ENCODE data around the gene CDKL1.
A peak's percentile ranks its signal among the peaks of the same experiment; 100 is the strongest.

Gene CDKL1

DNA sequence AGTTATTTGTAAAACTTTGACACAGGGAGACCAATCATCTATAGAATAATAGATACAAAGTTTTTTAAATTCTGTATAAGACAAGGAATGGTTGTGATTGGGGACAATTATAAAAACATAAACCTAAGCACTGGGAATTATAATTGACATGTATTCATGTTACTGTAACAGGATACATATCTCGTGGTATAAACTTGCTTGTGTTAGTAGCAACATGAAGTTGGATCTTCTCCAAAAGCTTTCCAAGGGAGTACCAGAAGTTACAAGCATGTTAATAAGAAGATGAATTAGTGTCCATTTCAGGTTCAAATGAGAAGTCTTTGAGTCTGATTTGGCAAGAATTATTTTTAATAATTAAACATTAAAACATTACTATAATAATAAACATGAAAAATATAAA is 42.2 kb downstream of the CDKL1 start:
- no peak for DNase-seq

DNA sequence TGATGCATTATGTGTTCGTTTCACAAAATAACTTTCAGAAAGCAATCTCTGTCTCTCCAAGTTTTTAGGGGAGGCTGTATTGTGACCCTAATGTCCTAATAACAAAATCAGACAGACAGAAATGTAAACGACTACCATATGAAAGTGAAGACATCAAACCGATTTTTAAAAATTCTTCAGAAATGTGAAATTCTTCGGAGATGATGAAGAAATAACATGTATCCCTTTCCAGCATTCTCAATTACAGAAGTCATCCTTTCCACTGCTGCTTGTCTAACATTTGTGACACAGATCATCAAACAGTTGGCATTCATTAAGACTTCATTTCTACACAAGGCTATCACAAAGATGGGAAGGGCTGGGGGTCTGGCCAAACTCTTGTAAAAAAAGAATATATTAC is 43.6 kb downstream of the CDKL1 start:
- DNase-seq: no peak

DNA sequence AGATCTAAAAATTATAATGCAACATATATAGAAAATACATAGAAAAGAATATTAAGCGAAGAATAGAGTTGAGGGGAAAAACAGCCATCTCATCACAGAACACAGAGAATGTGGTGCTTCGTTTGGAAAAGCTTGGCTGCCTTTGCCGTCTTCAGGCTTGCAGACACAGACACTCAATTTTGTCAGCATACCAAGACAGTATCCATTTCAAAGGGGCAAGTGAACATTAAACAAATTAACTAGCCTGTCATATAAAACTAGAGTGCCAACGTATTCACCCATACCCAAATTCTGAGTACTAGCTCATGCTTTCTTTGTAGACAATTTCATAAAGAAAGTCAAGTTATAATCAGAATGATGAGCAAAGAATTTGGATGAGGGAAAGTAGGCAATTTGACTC is 44.1 kb downstream of the CDKL1 start:
- no peak for DNase-seq

DNA sequence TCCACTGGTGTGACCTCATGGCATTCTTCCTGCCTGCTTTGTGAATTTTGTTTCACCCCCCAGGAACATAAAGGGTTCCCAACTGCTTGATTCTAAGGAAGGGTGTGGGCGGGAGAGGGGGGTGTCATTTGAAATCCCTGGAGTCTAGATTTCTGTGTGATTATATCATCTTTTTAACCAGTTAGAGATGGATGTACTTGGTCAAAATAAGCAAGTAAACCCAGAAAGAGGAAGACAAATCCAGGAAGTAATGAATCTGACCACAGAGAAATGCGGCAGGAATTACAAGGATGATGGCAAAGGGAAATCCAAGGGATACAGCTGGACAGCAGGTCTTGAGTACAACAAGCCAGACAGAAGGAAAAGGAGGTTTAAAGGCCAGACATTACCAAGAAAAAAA is 45.7 kb downstream of the CDKL1 start:
- DNase-seq: no peak

DNA sequence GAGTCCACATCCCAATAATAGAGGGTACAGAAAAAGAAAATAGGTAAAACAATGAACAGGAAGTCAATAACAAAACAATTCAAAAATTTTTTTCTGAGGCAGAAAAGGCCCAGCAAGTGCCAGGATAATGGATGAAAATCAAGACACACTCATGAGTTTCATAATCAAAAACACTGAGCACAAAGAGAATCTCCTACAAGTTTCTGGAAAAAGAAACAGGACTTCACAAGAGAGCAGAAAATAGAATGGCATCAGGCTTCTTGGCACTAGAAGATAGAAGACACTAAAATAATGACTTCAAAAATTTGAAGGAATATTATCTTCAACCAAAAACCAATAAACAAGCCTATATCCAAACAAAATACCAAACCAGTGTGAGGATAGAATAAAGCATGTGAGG is 47.7 kb downstream of the CDKL1 start:
- DNase-seq: no peak

DNA sequence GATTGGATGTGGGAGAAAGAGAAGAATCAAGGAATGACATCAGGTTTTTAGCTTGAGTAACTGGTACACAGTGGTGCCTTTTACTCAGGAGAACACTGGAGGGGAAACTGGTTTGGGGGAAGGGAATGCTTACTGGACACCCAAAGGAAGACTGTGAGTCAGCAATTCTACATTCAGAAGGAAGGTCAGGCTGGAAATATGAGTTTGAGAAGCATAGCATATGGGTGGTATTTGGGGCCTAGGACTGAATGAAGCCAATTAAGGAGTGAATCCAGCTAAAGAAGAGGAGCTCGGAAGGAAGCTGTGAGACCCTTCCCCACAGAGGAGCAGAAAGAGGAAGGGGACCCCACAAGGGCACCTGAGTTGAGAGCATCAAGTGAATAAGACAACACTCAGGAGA is 49.2 kb downstream of the CDKL1 start:
- DNase-seq: no peak

DNA sequence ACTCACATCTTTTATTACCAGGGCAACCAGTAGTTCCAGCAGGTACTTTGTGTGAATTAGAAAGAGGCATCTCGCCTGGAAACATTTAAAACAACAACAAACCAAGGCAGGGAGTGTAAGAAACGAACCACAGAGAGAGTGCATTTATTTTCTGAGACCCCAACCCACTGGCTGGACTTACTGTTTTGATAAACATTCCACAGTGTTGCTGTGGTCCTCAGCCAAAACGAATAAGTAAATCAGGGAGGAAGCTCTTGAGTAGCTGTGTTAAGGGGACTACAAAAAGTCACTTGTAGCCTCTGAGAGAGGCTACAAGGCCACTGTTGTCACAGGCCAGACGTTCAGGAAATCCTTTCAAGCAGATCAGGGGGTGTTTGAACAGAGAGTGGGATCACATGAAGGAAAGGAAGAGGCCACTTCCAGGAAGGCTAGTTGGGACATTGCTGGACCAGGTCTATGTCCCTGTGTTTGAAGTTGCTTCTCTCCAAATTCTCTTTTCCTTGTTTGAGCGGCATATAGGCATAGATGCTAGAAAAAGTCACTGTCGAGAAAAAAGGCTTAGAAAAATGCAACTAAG is 50.7 kb downstream of the CDKL1 start:
- no peak for DNase-seq

DNA sequence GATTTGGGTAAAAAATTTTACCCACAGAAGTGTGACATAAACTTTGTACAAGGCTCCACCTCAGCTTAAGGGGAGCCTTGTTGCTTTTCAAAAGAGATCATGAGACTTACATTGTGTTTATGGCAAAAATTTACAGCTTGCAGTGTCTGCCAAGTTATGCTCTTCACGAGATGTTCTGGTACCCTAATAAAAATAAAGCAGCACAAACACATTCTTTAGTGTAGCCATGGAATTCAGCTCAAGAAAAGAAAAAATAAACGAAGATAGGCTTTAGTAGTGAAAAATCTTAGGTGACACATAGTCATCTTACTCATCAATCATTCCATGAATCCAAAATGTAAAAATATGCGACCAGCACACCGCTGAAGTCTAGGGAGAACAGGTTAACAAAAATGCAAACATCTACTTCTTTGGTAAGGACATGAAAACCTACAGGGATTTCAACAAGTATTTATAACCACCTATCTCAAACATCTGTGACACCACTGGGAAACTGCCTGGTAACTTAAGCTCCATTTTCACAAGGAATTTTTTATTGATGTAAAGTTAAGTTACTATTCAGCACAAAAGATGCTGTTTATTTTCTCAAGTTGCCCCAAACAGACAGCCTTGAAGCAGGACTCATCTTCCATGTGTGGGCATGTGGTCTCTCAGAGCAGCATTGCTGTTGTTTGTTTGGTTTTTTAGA is 51.7 kb downstream of the CDKL1 start:
- no peak for DNase-seq

DNA sequence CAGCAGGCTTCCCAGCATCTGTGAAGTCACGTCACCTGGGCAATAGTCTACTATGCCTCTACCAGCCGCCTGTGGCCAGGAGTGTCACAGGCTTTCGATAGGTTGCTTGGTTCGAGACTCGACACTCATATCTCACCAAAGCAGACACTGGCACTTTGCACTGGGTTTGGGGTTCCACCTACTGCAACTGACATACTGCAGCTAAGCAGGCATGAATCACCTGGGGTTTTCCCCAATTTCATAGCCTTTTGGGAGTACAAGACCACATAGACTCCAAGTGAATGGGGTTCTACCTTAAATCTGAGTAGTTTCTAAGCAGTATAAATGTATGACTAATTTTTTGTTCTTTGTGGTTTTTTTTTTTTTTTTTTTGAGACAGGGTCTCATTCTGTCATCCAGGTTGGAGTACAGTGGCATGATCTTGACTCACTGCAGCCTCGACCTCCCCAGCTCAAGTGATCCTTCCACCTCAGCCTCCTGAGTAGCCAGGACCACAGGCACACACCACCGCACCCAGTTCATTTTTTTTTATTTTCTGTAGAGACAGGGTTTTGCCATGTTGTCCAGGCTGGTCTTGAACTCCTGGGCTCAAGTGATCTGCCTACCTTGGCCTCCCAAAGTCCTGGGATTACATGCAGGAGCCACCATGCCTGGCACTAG is 52.4 kb downstream of the CDKL1 start:
- peak; percentile 36 for DNase-seq

DNA sequence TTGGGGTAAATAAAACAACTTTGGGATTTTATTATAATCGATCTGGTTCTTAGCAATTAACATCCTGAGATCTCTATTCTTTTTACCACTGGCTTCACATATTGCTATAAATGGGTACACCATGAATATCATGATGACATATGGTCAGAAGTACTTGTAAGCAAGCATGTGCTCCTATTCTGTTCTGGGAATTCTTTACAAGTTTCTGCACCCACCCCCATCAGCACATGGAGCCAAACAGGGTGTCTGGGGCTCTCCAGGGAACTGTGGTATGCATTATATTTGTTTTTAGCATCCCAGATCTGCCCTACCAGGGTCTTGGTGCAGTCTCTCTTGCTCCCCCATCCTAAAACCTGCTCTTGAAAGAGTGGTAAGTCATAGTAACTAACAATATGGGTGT is 53.2 kb downstream of the CDKL1 start:
- DNase-seq: no peak

DNA sequence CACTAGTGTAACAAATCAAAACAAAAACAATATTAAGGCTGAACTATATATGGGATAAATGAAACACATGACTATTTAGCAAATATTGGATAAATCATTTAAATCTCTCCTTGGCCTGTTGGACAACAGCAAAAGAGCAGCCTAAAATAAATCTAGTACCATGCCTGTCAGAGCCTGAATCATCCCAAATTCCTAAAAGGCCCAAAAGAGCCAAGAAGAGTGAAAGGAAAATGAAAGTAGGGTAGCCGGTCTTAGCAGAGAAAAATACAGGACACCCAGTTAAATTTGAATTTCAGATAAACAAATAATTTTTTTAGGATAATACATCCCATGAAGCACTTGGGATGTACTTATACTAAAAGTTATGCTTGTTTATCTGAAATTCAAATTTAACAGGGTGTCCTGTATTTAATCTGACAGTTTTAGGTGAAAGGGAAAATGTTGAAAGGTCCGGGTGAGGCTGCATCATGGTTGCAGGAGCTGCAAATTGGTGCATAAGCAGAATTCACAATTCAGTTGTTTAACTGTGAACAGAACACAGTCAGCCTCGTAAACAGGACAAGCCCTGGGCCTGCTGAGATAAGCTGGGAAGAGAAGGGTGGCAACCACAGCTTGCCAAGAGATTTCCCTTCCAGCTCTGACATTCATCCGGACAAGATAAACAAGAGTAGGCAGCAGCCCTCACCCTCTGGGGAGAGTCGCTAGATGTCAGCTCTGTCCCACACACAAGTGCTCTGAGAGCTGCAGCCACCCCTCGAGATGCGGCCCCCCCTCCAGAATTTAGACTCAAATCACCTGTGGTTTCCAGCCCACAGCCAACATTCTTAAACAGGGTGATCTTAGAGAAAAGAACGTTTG is 54.2 kb downstream of the CDKL1 start:
- DNase-seq: peak; percentile 15

DNA sequence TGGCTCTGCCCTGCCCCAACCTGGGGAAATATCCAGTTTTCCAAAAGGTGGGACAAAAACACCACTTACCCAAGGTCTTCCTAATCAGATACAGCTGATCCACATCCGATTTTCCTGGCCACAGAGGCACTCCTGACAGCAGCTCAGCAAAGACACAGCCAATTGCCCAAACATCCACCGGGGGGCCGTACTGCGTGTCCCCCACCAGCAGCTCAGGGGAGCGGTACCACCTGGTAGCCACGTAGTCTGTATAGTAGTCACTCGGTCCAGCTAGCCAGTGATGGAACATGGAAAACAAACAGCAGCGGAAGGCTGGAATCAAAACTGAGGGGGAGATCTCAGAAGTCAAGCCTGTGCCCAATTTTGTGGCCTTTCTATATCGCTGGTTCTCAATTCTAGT is 55.7 kb downstream of the CDKL1 start:
- no peak for DNase-seq

DNA sequence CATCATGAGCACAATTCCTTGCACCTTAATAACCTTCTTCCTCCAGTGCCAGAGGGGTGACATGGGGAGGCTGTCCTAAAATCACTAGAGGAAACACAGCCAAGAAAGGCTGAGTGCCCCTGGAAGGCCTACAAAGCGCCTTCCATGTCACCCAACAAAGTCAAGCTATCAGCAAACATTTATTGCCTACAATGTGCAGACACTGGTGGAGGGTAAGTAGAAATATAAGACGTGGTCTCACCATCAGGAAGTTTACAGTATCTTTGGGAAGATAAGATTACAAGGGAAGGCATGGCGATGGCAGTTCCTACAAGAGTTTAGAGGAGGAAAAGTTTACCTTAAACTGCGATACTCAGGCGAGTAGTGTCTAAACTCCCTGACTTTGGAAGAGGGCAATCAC is 56.6 kb downstream of the CDKL1 start:
- DNase-seq: no peak

DNA sequence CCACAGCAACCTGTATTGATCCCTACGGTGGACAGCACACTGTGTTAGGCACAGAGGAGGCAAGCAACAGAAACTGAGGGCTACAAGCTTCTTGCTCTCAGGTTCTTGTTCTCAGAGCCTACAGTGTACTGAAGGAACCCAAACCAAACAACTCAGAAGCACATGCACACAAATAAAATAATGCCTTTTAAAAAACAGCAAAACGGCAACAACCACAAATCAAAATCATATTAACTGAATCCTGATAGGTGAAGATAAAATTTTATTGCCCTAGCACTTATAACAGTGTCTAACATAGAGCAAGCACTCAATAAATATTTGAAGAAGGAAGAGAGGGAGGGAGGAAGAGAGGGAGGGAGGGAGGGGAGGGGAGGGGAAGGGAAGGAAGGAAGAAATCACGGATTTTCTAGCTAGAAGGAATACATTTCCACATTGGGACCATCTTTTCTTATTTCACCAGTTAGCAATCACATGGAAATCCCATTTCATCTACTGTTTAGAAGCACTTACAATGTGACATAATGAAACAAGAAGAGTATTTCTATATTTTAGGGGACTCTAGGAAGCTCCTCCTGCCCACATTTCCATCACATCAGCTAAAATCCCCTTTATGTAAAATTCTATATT is 57.4 kb downstream of the CDKL1 start:
- no peak for DNase-seq

DNA sequence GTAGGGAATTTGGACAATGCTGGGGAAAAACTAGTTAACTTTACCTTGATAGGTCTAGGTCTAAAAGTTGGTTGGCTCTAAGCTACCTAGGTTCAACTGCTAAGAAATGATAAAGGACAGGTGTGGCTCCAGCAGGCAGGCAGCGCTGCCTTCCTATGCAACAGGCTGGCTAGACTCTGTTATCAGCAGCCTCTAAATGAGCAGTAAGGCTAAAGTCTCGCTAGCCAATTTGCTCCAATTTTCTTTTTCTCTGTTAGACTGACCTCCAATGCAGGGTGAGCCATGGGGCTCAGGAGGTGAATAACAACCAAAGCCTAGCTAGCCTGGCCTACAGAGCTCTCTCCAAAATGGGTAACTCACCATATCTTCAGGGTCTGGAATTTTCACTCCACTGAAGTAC is 58.1 kb downstream of the CDKL1 start:
- no peak for DNase-seq

DNA sequence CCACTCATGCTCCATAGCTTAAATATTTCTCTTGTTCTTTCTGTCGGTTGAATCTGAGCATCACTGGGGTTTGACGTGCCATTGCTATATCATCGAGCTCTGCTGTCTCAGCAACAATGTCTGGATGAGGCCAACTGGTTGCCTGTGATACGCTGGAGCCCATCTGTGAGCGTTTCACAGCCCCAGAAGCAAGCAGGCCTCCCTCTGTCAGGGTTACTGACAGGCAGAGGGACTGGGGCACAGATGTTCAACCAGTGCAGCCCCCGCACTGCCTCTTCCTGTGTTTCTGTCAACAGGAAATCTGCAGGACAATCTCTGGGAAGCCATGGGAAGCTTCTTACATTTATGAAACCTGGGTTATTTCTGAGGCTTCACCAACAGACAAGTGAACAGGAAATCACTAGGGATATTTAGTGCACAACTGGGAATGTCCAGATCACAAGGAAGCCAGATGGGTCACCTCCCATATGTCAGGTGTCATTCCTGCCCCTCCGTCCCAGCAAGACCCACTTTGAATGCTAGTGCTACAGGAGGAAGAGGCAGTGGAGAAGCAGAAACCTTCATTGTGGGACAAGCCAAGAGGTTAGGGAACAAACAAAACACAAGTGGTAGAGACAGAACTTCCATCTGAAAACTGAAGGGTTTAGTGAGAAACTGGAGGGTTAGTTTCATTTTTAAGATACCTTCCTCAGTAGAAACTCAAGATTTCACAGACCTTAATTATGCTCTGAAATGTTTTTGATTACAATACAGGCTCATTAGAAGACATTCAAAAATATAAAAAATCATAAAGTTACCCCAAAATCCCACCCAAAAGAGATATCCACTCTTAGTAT is 60.5 kb downstream of the CDKL1 start:
- DNase-seq: no peak

DNA sequence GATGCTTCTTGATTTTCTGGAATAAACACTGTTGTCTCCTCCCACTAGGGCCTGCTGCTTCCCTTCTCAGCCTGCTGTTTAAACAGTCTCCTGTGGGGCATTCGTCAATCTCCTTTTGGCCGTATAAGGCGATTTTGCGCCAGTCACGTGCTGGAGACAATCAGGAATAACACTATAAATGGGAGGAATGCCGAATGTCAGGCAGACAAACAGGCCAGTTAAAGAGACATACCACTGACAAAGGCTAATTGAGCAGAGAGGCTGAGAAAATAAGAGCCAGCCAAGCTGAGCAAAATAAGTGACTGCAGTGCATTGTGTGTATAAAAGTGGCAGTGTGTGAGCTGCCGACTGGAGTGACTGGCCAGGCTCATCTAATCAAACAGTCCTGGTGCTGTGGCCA is 61.3 kb downstream of the CDKL1 start:
- DNase-seq: no peak

DNA sequence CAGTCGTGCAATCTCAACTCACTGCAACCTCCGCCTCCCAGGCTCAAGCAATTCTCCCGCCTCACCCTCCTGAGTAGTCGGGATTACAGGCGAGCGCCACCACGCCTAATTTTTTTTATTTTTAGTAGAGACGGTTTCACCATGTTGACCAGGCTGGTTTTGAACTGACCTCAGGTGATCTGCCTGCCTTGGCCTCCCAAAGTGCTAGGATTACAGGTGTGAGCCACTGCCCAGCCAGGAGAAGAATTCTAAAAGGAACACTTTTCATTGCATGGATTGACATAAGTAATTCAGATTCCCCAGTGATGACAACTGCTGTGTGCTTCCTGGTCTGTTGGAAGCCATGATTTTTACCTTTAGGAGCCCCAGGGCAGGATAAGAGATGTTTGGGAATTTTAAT is 62.5 kb downstream of the CDKL1 start:
- DNase-seq: no peak

DNA sequence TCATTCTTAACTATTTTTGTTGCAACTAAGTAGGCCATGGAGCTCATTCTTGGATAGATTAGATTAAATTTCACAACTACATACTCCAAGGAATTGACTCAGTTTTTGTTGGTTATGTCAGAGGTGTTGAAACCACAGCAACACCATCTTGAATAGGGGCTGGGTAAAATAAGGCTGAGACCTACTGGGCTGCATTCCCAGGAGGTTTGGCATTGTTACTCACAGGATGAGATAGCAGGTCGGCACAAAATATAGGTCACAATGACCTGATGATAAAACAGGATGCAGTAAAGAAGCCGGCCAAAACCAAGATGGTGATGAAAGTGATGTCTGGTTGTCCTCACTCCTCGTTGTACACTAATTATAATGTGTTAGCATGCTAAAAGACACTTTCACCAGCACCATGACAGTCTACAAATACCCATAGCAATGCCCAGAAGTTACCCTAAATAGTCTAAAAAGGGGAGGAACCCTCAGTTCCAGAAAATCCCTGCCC is 63.6 kb downstream of the CDKL1 start:
- DNase-seq: no peak

DNA sequence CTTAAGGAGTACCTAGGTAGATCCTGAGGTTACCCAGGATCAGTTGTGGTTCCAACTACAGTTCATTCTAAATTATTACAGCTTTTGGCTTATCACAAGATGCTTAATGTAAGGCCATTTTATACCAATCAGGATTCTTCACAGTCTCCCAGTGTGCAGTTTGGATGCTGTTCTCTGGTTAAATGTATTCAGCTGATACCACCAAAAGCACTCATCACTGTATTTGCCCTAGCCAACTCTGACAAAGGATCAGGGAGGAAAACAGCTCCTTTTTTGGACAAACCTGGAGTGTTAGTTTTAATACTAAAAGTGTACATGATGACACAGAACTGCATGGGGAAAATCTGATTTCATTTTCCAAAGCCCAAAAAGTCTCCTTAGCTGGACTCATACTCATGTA is 65.1 kb downstream of the CDKL1 start:
- DNase-seq: no peak

DNA sequence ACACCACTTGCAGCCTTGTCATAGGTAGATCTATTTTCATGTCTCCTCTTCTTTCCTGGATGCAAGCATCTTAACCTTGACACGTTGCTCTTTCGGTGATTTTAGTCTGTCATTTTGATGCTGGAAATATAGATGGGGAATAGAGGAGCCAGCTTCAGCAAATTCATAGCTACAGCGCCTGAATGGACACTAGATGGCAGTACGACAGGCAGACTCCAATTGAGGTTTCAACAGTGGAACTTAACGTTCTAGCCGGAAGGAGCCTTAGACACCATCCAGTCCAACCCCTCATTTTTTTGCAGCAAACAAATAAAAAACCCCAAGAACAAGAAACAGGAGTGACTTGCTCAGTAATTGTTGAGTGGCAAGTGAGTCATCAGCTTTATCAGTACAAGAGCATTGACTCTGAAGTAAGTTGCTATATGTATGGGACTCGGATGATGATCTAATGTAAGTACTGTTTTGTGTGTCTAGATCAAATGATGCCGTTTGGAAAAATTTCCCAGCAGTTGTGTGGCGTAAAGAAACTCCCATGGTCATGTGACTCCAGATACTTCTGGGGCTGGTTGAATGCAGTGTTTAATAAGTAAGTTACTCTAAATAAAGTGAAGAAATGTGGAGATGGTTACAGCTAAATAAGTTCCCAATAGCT is 75.5 kb downstream of the CDKL1 start:
- peak; percentile 53 for DNase-seq

DNA sequence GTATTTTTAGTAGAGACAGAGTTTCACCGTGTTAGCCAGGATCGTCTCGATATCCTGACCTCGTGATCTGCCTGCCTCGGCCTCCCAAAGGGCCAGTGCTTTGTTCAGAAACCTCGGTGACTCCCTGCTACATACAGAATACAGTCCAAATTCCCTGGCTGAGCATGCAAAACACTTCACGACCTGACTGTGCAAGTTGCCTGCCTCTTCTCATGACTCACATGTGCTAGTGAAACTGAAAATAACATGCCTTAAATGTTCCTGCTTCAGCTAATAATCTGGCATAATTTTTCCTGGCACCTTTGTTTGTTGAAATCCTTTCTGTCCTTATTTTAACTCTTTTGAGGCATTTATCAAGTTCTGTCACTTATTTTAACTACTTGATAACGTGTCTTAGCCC is 76.4 kb downstream of the CDKL1 start:
- DNase-seq: no peak
